IMR-90 (cell line): Measurements from ENCODE around the gene INPP5A. TPM values are rescaled to one million over a fixed set of nuclear protein-coding genes. Genes with fewer than 3 reads are reported as not detected.

Experiments used
- ATAC-seq: fragments of 200-7000 bp; cut with Tn5 transposase; 2 replicates; pipeline ENCODE4 v1.9.1; 2020; ENCODE audit warnings: low read depth, mild to moderate bottlenecking, moderate library complexity
- BruUV-seq: library from RNA; stranded (reverse); fragments of 400-500 nt; replicated peaks from 2 replicates; lab custom pipeline; 2021; lab: Mats Ljungman, UMichigan
- CTCF ChIA-PET: fragments of 300-600 bp; formaldehyde crosslinking; extraction: SDS; loops from one replicate; lab custom pipeline; 2021; ENCODE audit warnings: antibody characterized with exemption; lab: Yijun Ruan, JAX
- POLR2A ChIA-PET: fragments of 300-600 bp; sonication (Branson Sonifier 250); formaldehyde crosslinking; loops from one replicate; lab custom pipeline; 2022; ENCODE audit warnings: antibody characterized with exemption; ENCODE audit not compliant: unreplicated experiment; lab: Charles Lee
- DNase-seq: peaks from one replicate; pipeline ENCODE4 v3.0.0; 2013
- H2AFZ ChIP-seq: replicated peaks from 2 replicates; pipeline ENCODE3; 2013; ENCODE audit warnings: low read length, mild to moderate bottlenecking; ENCODE audit not compliant: poor library complexity
- H2AK5ac ChIP-seq: 2 replicates; pipeline ENCODE4 v1.6.1; 2013; ENCODE audit warnings: low read depth, low read length, inconsistent platforms
- H2AK9ac ChIP-seq: replicated peaks from 2 replicates; pipeline ENCODE3; 2013; ENCODE audit warnings: mild to moderate bottlenecking, low read depth, low read length, moderate library complexity; ENCODE audit not compliant: poor library complexity
- H2BK120ac ChIP-seq: 2 replicates; pipeline ENCODE4 v1.6.1; 2013; ENCODE audit warnings: low read depth, low read length, inconsistent platforms
- H2BK15ac ChIP-seq: 3 replicates; pipeline ENCODE4 v1.6.1; 2013; ENCODE audit warnings: low read depth, low read length, inconsistent platforms
- H2BK20ac ChIP-seq: 2 replicates; pipeline ENCODE4 v1.6.1; 2013; ENCODE audit warnings: low read depth, mild to moderate bottlenecking, inconsistent platforms, low read length, moderate library complexity
- H2BK5ac ChIP-seq: 2 replicates; pipeline ENCODE4 v1.6.1; 2013; ENCODE audit warnings: mild to moderate bottlenecking, low read depth, low read length, inconsistent platforms; ENCODE audit not compliant: poor library complexity, severe bottlenecking
- H3K14ac ChIP-seq: replicated peaks from 2 replicates; pipeline ENCODE4 v1.6.1; 2013; ENCODE audit warnings: low read depth, low read length, inconsistent platforms
- H3K18ac ChIP-seq: 2 replicates; pipeline ENCODE4 v1.6.1; 2013; ENCODE audit warnings: low read depth, low read length, control low read depth
- H3K23ac ChIP-seq: 2 replicates; pipeline ENCODE4 v1.6.1; 2013; ENCODE audit warnings: low read depth, low read length, inconsistent platforms
- H3K27ac ChIP-seq: 2 replicates; pipeline ENCODE4 v1.5.1; 2013; ENCODE audit warnings: mild to moderate bottlenecking, control low read depth, low read length; ENCODE audit not compliant: insufficient read depth
- H3K27me3 ChIP-seq: 2 replicates; pipeline ENCODE4 v1.6.1; 2013; ENCODE audit warnings: low read length; ENCODE audit not compliant: control insufficient read depth, insufficient read depth
- H3K36me3 ChIP-seq: 2 replicates; pipeline ENCODE4 v1.6.1; 2013; ENCODE audit warnings: low read length, mixed read lengths; ENCODE audit not compliant: control insufficient read depth, insufficient read depth
- H3K4ac ChIP-seq: 2 replicates; pipeline ENCODE4 v1.6.1; 2013; ENCODE audit warnings: low read depth, low read length, inconsistent platforms
- H3K4me1 ChIP-seq: 2 replicates; pipeline ENCODE4 v1.6.1; 2013; ENCODE audit warnings: low read length, mixed read lengths; ENCODE audit not compliant: control insufficient read depth, insufficient read depth
- H3K4me2 ChIP-seq: 2 replicates; pipeline ENCODE4 v1.6.1; 2013; ENCODE audit warnings: low read depth, mild to moderate bottlenecking, control low read depth, low read length, moderate library complexity
- H3K4me3 ChIP-seq: 2 replicates; pipeline ENCODE4 v1.5.1; 2013; ENCODE audit warnings: low read depth, mild to moderate bottlenecking, control low read depth, low read length, moderate library complexity; ENCODE audit not compliant: insufficient read depth
- H3K56ac ChIP-seq: 2 replicates; pipeline ENCODE4 v1.6.1; 2013; ENCODE audit warnings: low read length, inconsistent platforms; ENCODE audit not compliant: insufficient read depth; ENCODE audit errors: extremely low read depth
- H3K79me1 ChIP-seq, 2 experiments: 2 replicates each; pipeline ENCODE4 v1.6.1; 2013; ENCODE audit warnings: low read length in 2 of 2, inconsistent platforms in 1 of 2, low read depth in 1 of 2
- H3K9ac ChIP-seq: 2 replicates; pipeline ENCODE4 v1.6.1; 2013; ENCODE audit warnings: low read depth, low read length, control low read depth
- H3K9me1 ChIP-seq: 2 replicates; pipeline ENCODE4 v1.6.1; 2013; ENCODE audit warnings: low read length, inconsistent platforms; ENCODE audit not compliant: insufficient read depth
- H3K9me3 ChIP-seq: 2 replicates; pipeline ENCODE4 v1.6.1; 2013; ENCODE audit warnings: low read length; ENCODE audit not compliant: control insufficient read depth, insufficient read depth
- H4K20me1 ChIP-seq: 2 replicates; pipeline ENCODE4 v1.6.1; 2013; ENCODE audit warnings: low read length, inconsistent platforms; ENCODE audit not compliant: insufficient read depth
- H4K5ac ChIP-seq: 2 replicates; pipeline ENCODE4 v1.6.1; 2013; ENCODE audit warnings: mild to moderate bottlenecking, low read depth, low read length, control low read depth
- H4K8ac ChIP-seq, 2 experiments: 2 replicates each; pipeline ENCODE4 v1.6.1; 2013; ENCODE audit warnings: low read depth in 2 of 2, low read length in 2 of 2, control low read depth in 1 of 2, inconsistent platforms in 1 of 2
- H4K91ac ChIP-seq: 2 replicates; pipeline ENCODE4 v1.6.1; 2013; ENCODE audit warnings: low read depth, low read length, inconsistent platforms; ENCODE audit not compliant: insufficient read depth
- BHLHE40 ChIP-seq: fragments of 150-350 bp; IDR thresholded peaks from 2 replicates; pipeline ENCODE4 v1.6.1; 2016; ENCODE audit warnings: mild to moderate bottlenecking, low read depth, low read length
- CEBPB ChIP-seq: IDR thresholded peaks from 2 replicates; pipeline ENCODE4 v1.6.1; 2012; ENCODE audit warnings: low read depth, low read length, improper control_type of control experiment
- CHD1 ChIP-seq: IDR thresholded peaks from 2 replicates; pipeline ENCODE4 v1.6.1; 2012; ENCODE audit warnings: low read depth, low read length, improper control_type of control experiment
- MAFK ChIP-seq: IDR thresholded peaks from 2 replicates; pipeline ENCODE4 v1.6.1; 2012; ENCODE audit warnings: low read depth, low read length, improper control_type of control experiment
- MAZ ChIP-seq: IDR thresholded peaks from 2 replicates; pipeline ENCODE4 v1.6.1; 2012; ENCODE audit warnings: low read depth, mild to moderate bottlenecking, low read length, improper control_type of control experiment, moderate library complexity, borderline replicate concordance
- NFE2L2 ChIP-seq: fragments of 150-350 bp; IDR thresholded peaks from 2 replicates; pipeline ENCODE4 v1.6.1; 2016; ENCODE audit warnings: low read depth, mild to moderate bottlenecking, low read length
- POLR2A ChIP-seq: IDR thresholded peaks from 2 replicates; pipeline ENCODE4 v1.6.1; 2012; ENCODE audit warnings: mild to moderate bottlenecking, low read depth, low read length
- RAD21 ChIP-seq: IDR thresholded peaks from 2 replicates; pipeline ENCODE4 v1.6.1; 2012; ENCODE audit warnings: low read length, improper control_type of control experiment
- RCOR1 ChIP-seq: IDR thresholded peaks from 2 replicates; pipeline ENCODE4 v1.6.1; 2012; ENCODE audit warnings: mild to moderate bottlenecking, low read length, improper control_type of control experiment; ENCODE audit not compliant: insufficient replicate concordance
- SMC3 ChIP-seq: fragments of 150-350 bp; IDR thresholded peaks from 2 replicates; pipeline ENCODE4 v1.6.1; 2016; ENCODE audit warnings: low read depth, mild to moderate bottlenecking, antibody characterized with exemption, low read length, moderate library complexity
- WGBS, 2 experiments: methylation state at CpG; one replicate each; pipeline versions ENCODE4 v1.1.5 to v1.1.7; 2013; ENCODE audit warnings: missing lambda C conversion rate in 2 of 2; ENCODE audit not compliant: insufficient read length in 1 of 2; ENCODE audit errors: extremely low coverage in 2 of 2; 5-methylcytosine and 5-hydroxymethylcytosine counted together
- dilution Hi-C: fragments of 300-500 bp; cut with HindIII; formaldehyde crosslinking; loops from one replicate; pipeline ENCODE4 v1.14.3; 2018; ENCODE audit warnings: low sequenced_read_pairs; ENCODE audit not compliant: unreplicated experiment
- in situ Hi-C: fragments of 300-500 bp; cut with MboI; formaldehyde crosslinking; loops from 3 replicates; pipeline ENCODE4 v1.14.3; 2019; ENCODE audit warnings: low sequenced_read_pairs, inconsistent platforms, mixed read lengths
- intact Hi-C: fragments of 100-400 bp; cut with micrococcal nuclease; formaldehyde crosslinking; loops from 2 replicates; pipeline ENCODE4 v1.10.0; 2022
- polyA plus RNA-seq, 3 experiments: library from polyadenylated mRNA; depleted of rRNA; stranded (reverse); fragments of >200 nt; gene quantifications; 2 replicates each; pipeline ENCODE4 v1.2.3, GENCODE V29; 2012; ENCODE audit warnings: low replicate concordance in 1 of 3
- total RNA-seq: library from RNA; depleted of rRNA; stranded (reverse); fragments of >200 nt; gene quantifications from 2 replicates; pipeline ENCODE4 v1.2.3, GENCODE V29; 2012
- TF ChIP-seq, protein P1 (sequence below): fragments of 150-350 bp; IDR thresholded peaks from 2 replicates; pipeline ENCODE4 v1.6.1; 2017; ENCODE audit warnings: mild to moderate bottlenecking, antibody characterized with exemption, low read length, low read depth

INPP5A gene
- total and polyA plus RNA-seq, 2 of the 4 experiments (the other 2 are of a cell fraction): 21.4 to 36.7 TPM

- H3K27ac ChIP-seq: no peak overlapping the region
- no peak overlapping the region for H3K4me3 ChIP-seq
- TF ChIP-seq MAZ (no peak), MAFK (no peak), SMC3 (no peak), RAD21 (no peak), CEBPB (no peak), NFE2L2 (no peak), CHD1 (no peak), BHLHE40 (no peak), RCOR1 (no peak), POLR2A (no peak)
- TF ChIP-seq, protein P1, sequence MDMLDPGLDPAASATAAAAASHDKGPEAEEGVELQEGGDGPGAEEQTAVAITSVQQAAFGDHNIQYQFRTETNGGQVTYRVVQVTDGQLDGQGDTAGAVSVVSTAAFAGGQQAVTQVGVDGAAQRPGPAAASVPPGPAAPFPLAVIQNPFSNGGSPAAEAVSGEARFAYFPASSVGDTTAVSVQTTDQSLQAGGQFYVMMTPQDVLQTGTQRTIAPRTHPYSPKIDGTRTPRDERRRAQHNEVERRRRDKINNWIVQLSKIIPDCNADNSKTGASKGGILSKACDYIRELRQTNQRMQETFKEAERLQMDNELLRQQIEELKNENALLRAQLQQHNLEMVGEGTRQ: no peak
- no peak overlapping the region for H2AK9ac ChIP-seq
- POLR2A ChIA-PET: no interaction called here
- ATAC-seq (no peak), DNase-seq (no peak)
- WGBS, 2 experiments: 95% methylated on average over 11 of the region's 15 CpGs; no CpG with 5 or more reads in 1 of the 2 experiments
- H2BK5ac ChIP-seq: no peak overlapping the region
- H3K36me3 ChIP-seq: no peaks in the 10 kb centered on the region
- no peak overlapping the region for H3K9ac ChIP-seq
- CTCF ChIA-PET: interaction anchor here (0.8 kb wide), 1 partner anchor 10 kb away, joined by 3 read pairs; no protein-coding TSS in a partner anchor
- H2BK15ac ChIP-seq: no peak overlapping the region
- H4K5ac ChIP-seq: no peak overlapping the region
- H3K14ac ChIP-seq: no peak overlapping the region
- no TSS peak for BruUV-seq
- no peak overlapping the region for H2AFZ ChIP-seq
- H4K91ac ChIP-seq: no peak overlapping the region
- peaks cover 21% of the 10 kb centered on the region for H3K4me1 ChIP-seq
- no peaks in the 10 kb centered on the region for H4K20me1 ChIP-seq
- no peak overlapping the region for H3K18ac ChIP-seq
- no peak overlapping the region for H4K8ac ChIP-seq
- H3K9me3 ChIP-seq: no peaks in the 10 kb centered on the region
- dilution Hi-C loops (no loop called here), intact Hi-C loops (no loop called here), in situ Hi-C loops (no loop called here)
- H3K23ac ChIP-seq: no peak overlapping the region
- H3K27me3 ChIP-seq: no peaks in the 10 kb centered on the region
- H2BK20ac ChIP-seq: no peak overlapping the region
- peaks cover 3% of the 10 kb centered on the region; the same call in 1 of the 2 replicates for H3K9me1 ChIP-seq
- no peak overlapping the region for H3K4me2 ChIP-seq
- H3K79me1 ChIP-seq: no peaks in the 10 kb centered on the region; a peak in 1 of 4 replicates
- no peak overlapping the region for H3K4ac ChIP-seq
- H3K56ac ChIP-seq: no peak overlapping the region
- H2AK5ac ChIP-seq: no peak overlapping the region
- H2BK120ac ChIP-seq: no peak overlapping the region
These were observed 13.8 kb upstream of the INPP5A start for GRCh38 chr10:132523561-132524442.
